ENCODE data around the gene ENPP6.

- TF ChIP-seq EP300 (IDR thresholded peaks at IDR 0.05) (no peak), CTCF (IDR thresholded peaks at IDR 0.05) (no peak), POLR2AphosphoS5 (IDR thresholded peaks at IDR 0.05) (no peak), POLR2A (IDR thresholded peaks at IDR 0.05) (no peak)
Measured at GRCh38 chr4:184217634-184218033, at the start of gene ENPP6.
